ENCODE results near the gene SMAD6.
"Not testable (repeated sequence)": the region's sequence is repeated elsewhere in the genome, so short reads cannot be mapped to it uniquely, and the experiment has no call there.

The SMAD6 gene

DNA sequence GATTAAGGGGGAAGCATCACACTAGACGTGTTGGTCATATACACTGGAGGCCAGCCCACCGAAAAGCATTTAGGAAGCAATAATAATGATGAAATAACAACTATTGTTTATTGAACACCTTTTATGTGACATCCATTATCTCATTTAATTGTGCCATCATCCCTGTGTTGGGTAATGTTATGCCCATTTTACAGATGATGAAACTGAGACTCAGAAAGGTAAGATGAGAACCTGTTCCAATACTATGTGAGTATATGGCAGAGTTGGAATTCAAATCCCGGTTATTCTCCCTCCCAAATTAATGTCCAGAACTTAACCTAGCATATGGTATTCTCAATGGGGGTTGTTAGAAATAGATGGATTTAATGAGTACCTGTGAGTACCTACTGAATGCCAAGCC, 99.2 kb downstream of the SMAD6 start:
- DNase-seq: no peak

DNA sequence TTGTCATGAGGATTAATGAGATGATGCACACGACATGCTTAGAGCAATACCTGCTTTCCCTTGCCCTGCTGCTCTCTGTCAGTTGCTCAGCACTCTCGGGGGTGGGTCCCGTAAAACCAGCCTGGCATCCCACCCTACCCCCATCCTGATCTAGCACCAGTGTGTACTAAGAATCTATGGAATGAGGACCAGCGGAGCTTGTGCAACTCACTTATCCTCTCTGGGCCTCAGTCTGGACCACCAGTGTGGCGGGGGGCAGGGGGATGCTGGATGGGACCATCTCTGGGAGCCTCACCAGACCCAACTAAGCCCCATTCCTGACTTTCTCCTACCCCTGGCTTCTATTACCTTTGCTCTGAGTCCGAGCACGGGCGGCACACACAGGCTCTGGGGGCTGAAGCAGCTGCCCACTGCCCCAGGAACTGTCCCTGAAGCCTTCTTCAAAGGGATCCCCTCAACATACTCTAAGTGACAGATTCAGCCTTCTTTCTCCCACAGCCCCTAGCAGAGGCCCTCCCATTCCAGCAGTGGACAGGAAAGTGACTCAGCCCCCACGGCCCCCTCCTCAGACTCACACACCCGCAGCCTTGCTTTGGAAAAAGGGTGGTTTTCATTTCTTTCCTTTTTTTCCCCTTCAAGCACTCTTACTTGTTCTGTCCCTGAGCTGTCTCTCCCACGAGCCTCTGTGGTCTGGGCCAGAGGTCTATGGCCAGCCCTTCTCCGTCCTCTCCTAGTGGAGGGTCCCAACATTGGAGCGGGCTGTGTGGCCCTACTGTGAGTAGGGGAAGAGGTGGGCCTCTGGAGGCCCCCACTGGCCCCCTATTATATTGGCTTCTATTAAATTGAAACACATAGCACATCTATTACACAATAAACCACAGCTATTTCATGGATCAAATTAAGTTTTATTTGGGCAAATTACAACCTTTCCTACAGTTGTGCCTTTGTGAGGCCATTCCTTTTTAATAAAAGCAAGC, 100.3 kb downstream of the SMAD6 start:
- no peak for DNase-seq

DNA sequence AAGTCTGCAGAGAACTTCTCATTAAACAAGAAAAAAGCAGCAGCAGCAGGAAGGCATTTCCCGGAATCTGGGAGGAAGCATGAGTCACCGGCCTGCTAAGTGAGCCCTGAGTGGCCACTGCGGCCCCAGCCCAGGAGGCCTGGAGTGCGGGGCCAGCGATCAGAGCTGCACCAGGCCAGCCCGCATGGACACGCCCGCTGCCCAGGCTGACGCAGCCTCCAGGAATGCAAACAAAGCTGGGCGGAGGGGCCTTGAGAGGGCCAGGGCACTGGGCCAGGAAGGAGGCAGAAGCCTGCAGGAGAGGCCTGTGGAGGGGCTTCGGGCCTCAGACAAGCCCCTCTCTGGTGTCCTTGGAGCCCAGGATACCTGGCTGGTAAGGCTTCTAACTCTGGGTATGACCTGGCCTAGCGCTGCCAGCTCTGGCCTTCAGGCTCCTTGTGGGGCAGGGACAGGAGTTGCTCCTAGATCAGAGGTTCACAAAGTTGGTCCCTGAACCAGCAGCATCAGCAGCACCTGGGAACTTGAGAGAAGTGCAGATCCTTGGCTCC, 101.2 kb downstream of the SMAD6 start:
- no peak for DNase-seq

DNA sequence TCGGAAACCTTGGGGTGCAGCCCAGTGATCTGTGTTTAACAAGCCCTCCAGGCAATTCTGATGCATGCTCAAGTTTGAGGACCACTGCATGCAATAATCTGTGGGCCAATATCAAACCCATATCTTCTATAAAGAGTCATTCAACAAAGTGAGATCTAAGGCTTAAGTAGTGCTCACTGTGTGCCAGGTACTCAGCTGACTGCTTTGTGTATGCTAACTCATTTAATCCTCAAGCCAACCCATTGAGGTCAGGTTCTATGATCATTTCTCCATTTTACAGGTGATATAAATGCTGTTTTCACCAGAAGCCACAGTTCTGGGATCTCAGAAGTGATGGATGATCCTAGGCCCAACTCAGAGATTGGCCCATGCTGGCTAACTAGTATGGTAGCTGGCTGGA, 101.7 kb downstream of the SMAD6 start:
- no peak for DNase-seq

DNA sequence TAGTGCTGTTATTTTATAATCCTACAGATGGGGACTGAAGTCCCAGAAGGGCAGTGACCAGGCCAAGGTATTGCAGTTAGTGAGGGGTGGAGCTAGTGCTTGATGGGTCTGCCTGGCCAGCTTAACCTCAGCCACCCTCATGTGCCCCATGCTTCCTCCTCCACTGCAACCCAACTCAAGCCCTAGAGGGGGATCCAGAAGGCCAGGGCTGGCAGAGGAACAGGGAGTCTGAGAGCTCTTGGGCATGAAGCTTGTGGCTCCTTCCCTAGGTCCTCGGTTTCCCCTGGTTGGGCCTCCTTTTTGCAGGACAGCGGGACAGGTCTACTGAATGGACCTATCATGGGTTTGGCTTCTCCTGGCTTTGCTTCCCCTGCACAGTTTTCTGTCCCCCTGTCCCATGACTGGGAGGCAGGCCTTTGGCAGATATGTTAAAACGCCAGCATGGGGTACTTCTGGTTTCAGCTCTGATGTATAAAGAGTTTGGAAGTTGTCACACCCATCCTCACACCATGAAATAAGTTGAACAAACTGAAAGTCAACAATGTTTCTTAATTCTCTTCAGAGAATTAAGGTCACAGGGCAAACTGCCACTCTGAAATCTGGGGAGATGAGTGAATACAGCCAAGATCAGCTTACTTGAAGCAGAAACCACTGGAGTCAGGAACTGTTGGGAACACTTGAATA, 103.3 kb downstream of the SMAD6 start:
- DNase-seq: no peak

DNA sequence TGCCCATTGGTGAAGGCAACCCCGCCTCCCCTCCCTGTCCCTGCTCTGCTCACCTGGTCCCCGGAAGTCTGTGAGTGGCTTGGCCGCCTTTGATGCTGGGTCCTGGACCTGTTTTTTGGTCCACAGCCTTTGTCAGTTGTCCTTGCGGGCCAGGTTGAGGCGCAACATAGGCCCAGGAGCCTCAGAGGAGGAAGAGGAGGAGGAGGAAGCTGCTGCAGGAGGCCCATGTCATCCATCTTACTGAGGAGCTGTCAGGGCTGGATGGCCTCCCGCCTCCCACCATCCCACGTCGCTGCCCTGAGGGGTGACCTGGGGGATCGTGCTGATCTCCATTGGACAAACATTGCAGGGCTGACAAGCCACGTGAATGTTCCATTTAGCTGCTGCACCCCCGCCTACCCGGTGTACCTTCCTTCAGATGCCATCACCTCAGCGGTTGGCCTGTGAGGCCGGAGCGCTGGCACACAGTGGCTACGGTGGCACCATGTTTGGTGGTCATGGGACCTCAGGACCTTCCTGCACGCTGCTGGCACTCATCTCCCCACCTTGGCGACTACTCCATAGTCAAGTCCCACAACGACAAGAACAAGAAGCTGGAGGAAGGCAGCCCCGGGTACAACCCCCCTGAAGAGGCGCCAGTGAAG, 106.3 kb downstream of the SMAD6 start:
- DNase-seq: no peak

DNA sequence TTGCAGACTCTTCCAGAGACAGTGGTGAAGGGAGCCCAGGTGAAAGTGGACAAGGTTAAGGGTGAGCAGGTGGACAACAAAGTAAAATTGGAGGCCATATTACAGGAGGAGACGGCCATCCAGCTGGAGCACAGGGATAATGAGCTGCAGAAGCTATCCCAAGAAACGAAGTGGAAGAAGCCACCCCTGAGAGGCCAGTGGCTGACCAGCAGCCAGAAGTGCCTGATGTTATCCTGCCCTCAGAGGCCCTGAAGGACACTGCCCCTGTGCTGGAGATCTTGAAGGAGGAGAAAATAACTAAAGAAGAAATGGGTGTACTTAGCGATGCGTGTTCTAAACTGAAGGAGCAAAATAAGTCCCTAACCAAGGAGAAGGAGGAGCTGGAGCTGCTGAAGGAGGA, 107.6 kb downstream of the SMAD6 start:
- no peak for DNase-seq

DNA sequence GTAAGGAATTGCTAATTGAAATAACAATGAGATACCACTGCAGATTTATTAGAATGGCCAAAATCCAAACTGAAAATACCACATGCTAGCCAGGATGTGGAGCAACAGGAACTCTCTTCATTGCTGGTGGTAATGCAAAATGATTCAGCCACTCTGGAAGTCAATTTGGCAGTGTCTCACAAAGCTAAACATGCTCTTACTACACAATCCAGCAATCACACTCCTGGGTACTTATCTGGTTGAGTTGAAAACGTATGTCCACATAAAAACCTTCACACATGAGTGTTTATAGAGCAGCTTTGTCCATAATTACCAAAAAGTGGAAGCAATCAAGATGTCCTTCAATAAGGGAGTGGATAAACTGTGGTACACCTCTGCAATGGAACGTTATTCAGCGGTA, 113.3 kb downstream of the SMAD6 start:
- DNase-seq: no peak

DNA sequence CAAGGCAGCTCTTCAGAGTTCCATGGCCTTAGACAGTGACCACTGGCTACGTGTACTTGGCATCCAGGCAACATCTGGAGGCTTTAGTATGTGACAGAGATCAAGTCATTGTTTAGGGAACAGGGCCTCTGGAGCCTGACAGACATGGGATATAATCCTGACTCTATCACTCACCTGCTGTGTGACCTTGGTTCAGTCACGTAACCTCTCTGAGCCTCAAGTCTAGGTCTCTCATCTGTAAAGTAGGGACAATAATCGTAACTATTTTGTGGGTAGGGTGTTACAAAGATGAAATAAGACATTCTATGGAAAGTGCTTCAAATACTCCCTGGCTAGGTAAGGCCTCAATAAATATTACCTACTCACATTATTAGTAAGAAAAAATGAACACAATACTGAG, 114.2 kb downstream of the SMAD6 start:
- DNase-seq: no peak

DNA sequence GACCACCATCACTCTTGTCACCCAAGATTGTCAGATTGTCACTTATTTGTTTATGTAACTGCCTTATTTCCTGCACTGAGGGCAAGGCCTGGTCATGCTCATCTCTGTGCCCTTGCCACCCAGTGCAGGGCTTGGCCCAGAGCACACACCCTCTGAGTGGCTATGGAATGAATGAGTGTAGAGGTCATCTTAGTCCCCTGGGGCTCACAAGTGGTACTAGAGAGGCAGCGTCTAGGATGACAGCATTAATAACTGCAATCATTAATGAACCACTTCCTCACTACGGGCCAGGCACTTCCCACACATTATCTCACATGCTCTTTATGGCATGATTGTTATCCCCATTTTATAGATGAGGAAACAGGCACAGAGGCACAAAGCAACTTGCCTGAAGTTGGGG, 117.0 kb downstream of the SMAD6 start:
- DNase-seq: no peak

DNA sequence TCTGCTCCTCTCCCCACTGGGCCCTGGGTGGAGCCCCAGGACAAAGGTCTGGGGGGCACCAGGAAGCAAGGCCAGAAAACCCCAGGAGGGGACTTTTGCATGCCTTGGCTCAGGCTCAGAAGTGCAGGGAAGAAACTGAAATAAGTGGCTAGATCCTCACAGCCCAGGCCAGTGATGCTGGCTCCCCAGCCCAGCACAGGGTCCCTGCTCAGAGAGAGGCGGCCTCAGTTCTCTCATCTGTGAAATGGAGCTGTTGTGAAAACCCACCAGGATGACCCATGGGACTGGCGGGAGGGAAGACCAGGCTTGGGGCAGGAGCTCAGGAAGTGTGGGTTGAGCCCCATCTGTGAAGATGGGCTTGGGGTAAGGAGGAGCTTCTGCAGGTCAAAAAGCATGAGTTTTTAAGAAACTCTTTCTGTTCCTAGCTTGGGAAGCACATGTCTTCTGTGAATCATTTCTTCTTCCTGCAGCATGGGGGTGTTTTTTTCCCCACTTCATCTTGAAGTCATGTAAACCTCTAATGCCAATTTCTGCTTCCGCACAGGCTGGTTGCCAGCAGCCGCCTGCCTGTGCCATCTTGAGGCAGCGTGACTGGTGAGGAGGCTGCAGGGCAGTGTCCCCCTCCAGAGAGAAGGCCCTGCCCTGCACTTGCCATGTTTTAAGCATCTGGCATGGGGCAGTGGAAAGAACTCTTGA, 118.6 kb downstream of the SMAD6 start:
- no peak for DNase-seq

DNA sequence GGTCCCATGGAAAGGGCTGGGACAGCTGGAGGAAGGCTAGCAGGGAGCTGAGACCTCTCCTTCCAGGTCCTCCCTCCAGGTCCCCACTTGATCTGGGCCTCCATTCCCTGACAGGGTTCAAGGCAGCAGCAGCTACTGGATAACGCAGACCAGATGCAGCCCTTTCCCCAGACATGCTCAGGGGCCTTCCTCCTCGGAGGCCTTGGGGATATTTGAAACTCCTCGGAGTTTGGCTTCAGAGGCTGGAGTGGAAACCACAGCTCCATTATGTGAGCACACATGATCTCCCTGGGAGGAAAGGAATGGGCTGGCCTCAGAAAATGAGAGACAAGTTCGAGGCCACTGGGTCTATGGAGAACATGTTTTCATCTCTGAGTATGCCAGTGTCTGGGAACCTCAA, 119.3 kb downstream of the SMAD6 start:
- no peak for DNase-seq

DNA sequence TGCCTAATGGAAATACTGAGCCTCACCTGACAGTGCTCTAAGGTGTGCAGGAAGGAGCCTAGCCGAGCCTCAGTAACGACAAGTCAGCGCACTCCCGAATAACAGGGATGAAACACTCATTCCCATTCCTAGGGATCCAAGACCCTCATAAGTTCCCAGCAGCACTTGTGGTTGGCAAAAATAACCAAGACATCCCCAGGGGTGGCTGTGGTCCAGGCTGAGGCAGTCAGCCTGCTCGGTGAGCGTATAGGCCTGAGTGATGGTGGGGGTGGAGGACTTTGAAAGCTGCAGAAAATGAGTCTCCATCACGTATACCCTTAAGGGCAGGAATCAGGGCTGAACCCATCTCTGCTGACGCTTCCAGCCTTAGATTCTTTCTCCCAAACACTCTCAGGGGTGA, 120.1 kb downstream of the SMAD6 start:
- no peak for DNase-seq

DNA sequence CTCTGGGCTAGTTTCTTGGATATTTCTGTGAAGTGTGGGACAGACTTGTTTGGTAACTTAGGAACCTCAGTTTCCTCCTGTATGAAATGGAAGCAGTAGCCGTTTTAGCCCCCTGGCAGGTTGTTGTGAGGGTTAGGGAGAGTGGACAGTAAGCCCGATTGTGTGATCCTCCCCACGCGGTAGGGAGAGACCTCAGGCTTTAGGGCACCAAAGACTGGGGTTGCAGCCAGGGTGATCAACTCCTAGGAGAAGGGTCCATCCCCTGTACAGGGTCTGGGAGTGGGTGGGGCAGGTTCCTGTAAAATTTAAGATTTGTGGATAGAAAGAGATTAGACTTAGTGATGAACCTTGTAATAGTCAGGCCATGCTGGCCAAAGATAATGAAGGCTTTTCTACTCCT, 120.5 kb downstream of the SMAD6 start:
- DNase-seq: no peak

DNA sequence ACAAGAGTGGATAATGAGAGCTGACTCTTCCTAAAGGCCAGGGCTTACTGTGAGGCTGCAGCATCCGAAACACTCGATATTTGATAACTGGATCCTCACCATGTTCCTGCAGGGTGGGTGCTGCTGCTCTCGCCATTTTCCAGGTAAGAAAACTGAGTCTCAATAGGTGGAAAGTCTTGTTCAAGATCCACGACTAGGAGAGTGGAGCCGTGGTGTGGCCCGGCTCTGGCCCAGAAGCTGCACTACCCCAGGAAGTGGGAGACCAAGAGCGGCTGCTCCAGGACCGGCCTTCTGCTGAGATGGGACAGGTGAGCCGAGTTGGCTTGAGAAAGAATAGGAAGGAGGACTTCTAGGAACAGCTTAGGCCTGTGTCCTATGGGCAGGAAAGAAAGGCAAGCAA, 121.6 kb downstream of the SMAD6 start:
- no peak for DNase-seq

DNA sequence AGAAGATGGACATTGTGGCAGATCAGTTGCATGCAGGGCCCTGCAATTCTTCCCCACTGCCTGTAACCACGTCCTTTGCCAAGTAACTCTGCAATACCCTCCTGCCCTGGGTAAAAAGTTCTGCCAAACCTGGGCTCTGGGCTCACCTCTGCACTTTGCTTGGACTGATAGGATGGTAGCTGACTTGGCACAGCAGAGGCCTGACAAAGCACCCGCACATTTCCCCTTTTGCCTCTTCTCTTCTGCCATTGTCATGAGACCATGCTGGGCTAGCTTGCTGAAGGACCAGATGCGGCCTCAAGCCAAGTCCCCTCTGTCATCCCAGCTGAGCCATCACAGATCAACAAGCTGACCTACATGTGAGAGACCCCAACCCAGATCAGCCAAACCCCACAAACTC, 122.4 kb downstream of the SMAD6 start:
- no peak for DNase-seq

DNA sequence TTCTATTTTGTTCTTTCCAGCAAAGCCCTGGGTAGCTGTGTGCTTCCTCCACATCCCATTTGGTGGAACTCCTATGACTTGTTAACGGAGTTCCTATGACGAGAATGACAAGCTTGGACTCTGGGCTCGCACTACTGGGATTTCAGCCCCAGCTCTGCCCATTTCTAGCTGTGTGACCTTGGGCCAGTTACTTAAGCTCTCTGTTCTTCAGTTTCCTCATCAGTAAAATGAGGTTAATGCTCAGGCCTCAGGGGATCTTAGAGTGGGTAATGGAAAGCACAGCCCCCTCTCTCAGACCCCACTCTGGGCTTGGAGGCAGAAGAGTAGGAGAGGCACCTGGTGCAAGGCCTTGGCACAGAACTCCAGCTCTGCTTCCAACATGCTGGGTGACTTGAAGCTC, 123.1 kb downstream of the SMAD6 start:
- no peak for DNase-seq

DNA sequence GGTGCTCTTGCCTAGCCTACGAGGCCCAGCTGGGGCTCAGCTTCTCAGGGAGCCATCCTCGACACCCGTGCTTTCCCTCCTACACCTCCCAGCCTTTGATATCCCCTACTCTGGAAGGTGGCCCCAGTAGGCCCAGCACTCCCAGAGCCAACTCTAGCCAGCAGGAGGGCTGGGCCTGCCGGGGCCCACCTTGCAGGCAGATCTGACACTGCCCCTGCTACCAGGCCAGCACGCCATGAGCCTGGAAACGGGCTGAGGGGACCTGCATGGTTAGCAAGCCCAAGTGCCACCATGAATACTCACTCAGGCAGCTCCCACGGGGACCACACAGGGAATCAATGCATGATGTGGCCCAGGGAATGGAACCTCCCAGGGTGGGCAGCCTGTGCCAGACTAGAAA, 123.7 kb downstream of the SMAD6 start:
- no peak for DNase-seq

DNA sequence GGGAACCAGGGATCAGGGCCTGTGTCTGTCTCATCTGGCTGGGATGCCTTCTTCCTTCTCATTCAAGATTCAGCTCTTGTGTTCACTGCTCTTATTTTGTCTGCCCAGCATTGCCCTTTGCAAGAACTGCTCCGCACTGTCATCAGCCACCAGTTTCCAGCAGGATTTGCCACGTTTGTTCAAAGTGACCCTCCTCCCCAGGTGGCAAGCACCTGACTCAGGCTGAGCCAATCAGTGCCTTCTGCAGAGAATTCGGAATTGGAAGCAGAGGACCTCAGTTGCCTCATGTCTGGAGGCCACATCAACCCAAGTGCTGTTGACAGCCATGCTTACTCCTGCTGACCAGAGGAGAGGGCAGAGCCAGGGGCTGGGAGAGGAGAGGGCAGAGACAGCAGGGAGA, 124.5 kb downstream of the SMAD6 start:
- DNase-seq: no peak

DNA sequence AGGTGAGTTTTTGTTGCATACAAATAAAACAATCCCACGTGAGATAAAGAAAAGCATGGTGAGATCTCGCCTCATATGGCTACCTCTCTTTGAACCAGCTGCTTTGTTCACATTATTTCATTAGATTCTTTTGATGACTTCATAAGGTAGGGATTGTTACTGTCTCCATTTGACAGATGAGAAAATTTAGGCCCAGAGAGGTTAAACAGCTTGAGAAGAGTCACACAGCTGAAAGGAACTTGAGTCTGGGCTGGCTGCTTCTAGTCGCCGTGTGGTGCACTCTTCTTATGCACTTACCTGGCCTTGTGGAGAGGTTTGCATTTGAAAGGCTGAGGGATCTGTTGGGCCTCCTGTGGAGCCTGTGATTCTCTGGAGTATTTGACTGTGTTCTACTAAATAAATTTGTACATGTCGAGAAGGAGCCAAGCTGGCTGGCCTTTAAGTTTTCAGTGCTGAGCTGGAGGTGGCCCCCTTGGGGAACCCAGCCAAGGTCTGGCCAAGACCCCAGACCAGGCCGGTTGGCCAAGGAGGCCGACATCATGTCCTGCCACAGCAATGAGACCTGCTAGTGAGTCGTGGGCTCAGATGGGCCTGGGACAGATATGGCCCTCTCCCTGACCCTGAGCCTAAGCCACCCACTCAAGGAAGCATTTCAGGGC, 125.1 kb downstream of the SMAD6 start:
- DNase-seq: no peak

DNA sequence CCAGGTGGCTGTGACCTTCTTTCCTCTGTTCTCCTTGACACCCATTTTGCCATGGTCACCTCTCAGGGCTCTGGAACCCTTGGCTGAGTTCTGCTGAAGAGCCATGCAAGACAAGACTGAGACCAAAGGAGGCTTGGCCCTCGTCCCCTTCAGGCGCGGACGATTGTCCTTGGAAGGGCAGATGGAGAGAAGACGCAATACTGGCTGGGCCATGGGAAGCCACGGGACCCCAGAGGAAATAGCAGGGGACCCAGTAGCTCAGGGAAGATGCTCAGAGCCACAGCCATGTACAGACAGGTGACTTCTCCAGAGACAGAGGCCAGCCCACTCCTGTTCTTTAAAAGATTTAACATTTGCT, 125.6 kb downstream of the SMAD6 start:
- no peak for DNase-seq

DNA sequence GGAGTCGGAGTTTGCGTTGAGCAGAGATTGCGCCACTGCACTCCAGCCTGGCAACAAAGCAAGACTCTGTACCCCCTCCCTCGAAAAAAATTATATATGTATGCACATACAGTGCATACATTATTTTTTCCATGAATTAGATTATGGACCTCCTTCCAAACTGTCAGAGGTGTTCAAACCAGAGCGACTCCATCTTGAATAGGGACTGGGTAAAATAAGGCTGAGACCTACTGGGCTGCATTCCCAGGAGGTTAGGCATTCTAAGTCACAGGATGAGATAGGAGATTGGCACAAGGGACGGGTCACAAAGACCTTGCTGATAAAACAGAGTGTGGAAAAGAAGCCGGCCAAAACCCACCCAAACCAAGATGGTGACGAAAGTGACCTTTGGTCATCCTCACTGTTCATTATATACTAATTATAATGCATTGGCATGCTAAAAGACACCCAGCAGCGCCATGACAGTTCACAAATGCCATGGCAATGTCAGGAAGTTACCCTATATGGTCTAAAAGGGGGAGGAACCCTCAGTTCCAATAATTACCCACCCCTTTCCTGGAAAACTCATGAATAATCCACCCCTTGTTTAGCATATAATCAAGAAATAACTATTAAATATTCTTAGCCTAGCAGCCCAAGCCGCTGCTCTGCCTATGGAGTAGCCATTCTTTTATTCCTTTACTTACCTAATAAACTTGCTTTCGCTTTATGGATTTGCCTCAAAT, 126.9 kb downstream of the SMAD6 start:
- DNase-seq: not testable (repeated sequence)
